Measurements from ENCODE around the gene ATG16L2.

ATG16L2 gene

DNA sequence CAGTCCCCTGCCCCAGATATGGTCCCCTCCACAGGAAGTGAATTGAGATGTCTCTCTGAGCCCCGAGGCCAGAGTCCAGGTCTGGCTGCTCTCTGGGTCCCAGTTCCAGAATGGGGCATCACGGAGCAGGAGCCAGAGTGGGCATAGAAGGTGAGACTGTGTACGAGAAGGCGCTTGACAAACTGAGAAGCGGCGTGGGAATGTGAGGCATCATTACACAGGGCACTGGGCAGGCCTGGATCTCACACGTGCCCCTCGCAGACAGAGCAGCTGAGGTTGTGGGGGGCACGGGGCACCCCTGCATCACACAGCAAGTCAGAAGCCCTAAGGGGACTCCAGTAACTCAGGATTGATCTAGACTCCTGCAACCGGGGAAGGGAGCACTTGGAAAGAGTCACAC lies 29.5 kb upstream of the ATG16L2 start:
- DNase-seq (ENCODE audit: low read depth in 1 of 2, low spot score in 1 of 2): no peak
- peaks cover 5% of the 10 kb centered on the region for H3K27me3 ChIP-seq (ENCODE audit: insufficient read depth, poor library complexity, severe bottlenecking)
- TF ChIP-seq, protein P1, sequence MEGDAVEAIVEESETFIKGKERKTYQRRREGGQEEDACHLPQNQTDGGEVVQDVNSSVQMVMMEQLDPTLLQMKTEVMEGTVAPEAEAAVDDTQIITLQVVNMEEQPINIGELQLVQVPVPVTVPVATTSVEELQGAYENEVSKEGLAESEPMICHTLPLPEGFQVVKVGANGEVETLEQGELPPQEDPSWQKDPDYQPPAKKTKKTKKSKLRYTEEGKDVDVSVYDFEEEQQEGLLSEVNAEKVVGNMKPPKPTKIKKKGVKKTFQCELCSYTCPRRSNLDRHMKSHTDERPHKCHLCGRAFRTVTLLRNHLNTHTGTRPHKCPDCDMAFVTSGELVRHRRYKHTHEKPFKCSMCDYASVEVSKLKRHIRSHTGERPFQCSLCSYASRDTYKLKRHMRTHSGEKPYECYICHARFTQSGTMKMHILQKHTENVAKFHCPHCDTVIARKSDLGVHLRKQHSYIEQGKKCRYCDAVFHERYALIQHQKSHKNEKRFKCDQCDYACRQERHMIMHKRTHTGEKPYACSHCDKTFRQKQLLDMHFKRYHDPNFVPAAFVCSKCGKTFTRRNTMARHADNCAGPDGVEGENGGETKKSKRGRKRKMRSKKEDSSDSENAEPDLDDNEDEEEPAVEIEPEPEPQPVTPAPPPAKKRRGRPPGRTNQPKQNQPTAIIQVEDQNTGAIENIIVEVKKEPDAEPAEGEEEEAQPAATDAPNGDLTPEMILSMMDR (IDR thresholded peaks at IDR 0.05; ENCODE audit: insufficient read depth, low read length): no peak
- TF ChIP-seq POLR2AphosphoS5 (IDR thresholded peaks at IDR 0.05; ENCODE audit: low read depth) (no peak), REST (IDR thresholded peaks at IDR 0.05; ENCODE audit: insufficient replicate concordance, low read depth) (no peak), GABPA (IDR thresholded peaks at IDR 0.05; ENCODE audit: low read depth) (no peak), SPI1 (IDR thresholded peaks at IDR 0.05; ENCODE audit: borderline replicate concordance, low read depth) (no peak)
- H3K27ac ChIP-seq (replicated peaks): no peak overlapping the region
- H3K4me3 ChIP-seq (replicated peaks; ENCODE audit: insufficient read depth, low read length): no peak overlapping the region

- Histone ChIP-seq H3K27ac (replicated peaks) (peak overlapping the region; percentile 78), H3K4me3 (replicated peaks; ENCODE audit: insufficient read depth, low read length) (no peak overlapping the region), H3K27me3 (ENCODE audit: insufficient read depth, poor library complexity, severe bottlenecking) (no peaks in the 10 kb centered on the region)
- DNase-seq (ENCODE audit: low read depth in 1 of 2, low spot score in 1 of 2): no peak
- TF ChIP-seq SPI1 (IDR thresholded peaks at IDR 0.05; ENCODE audit: borderline replicate concordance, low read depth): peak; percentile 50; the same call in 1 of the 2 replicates
- no peak for TF ChIP-seq POLR2AphosphoS5 (IDR thresholded peaks at IDR 0.05; ENCODE audit: low read depth)
- TF ChIP-seq GABPA (IDR thresholded peaks at IDR 0.05; ENCODE audit: low read depth): no peak
These were observed 27.7 kb upstream of the ATG16L2 start for GRCh38 chr11:72786305-72787215.

- TF ChIP-seq SPI1 (IDR thresholded peaks at IDR 0.05; ENCODE audit: borderline replicate concordance, low read depth) (peak; percentile 39; the same call in 1 of the 2 replicates), GABPA (IDR thresholded peaks at IDR 0.05; ENCODE audit: low read depth) (no peak)
- TF ChIP-seq, protein P1 (IDR thresholded peaks at IDR 0.05; ENCODE audit: insufficient read depth, low read length): no peak
- H3K27ac ChIP-seq (replicated peaks): peak overlapping the region; percentile 78
- H3K27me3 ChIP-seq (ENCODE audit: insufficient read depth, poor library complexity, severe bottlenecking): no peaks in the 10 kb centered on the region
- peak; percentile 60 to 80 for DNase-seq (ENCODE audit: low read depth in 1 of 2, low spot score in 1 of 2)
- no peak overlapping the region for H3K4me3 ChIP-seq (replicated peaks; ENCODE audit: insufficient read depth, low read length)
These were observed 26.8 kb upstream of the ATG16L2 start for GRCh38 chr11:72787216-72788104.

GRCh38 chr11:72788241-72788640 lies 26.0 kb upstream of the ATG16L2 start:
- H3K27me3 ChIP-seq (ENCODE audit: insufficient read depth, poor library complexity, severe bottlenecking): no peaks in the 10 kb centered on the region
- TF ChIP-seq, protein P1 (IDR thresholded peaks at IDR 0.05; ENCODE audit: insufficient read depth, low read length): no peak
- TF ChIP-seq GABPA (IDR thresholded peaks at IDR 0.05; ENCODE audit: low read depth) (no peak), POLR2AphosphoS5 (IDR thresholded peaks at IDR 0.05; ENCODE audit: low read depth) (no peak)
- H3K27ac ChIP-seq (replicated peaks): peak overlapping the region; percentile 78
- H3K4me3 ChIP-seq (replicated peaks; ENCODE audit: insufficient read depth, low read length): no peak overlapping the region
- peak in 1 of 2 experiments; percentile 39 for DNase-seq (ENCODE audit: low read depth in 1 of 2, low spot score in 1 of 2)

Data from HL-60 (cell line).